Esophagus muscularis mucosa (tissue), 4 donors: ENCODE measurements around the gene AGBL1. TPM values are rescaled to one million over a fixed set of nuclear protein-coding genes. Genes with fewer than 3 reads are reported as not detected.

ENCODE experiments used
- DNase-seq: peaks from one replicate; pipeline ENCODE4 v3.0.0-alpha.2; 2017; ENCODE audit errors: extremely low spot score
- H3K27ac ChIP-seq, 4 donors: fragments of 200-600 bp; sonication (generic); replicated peaks in 1 of 4; 1 replicate in 3 of 4; 2 replicates in 1 of 4; pipeline ENCODE4 v1.5.1; 2016 to 2019; ENCODE audit warnings: mild to moderate bottlenecking in 1 of 4
- H3K27me3 ChIP-seq, 4 donors: fragments of 200-600 bp; sonication (generic); one replicate each; pipeline versions ENCODE4 v1.5.1 to v1.6.0; 2016 to 2019
- H3K36me3 ChIP-seq, 4 donors: fragments of 200-600 bp; sonication (generic); one replicate each; pipeline ENCODE4 v1.5.1; 2016 to 2019
- H3K4me1 ChIP-seq, 4 donors: fragments of 200-600 bp; sonication (generic); one replicate each; pipeline ENCODE4 v1.5.1; 2016 to 2019
- H3K4me3 ChIP-seq, 4 donors: fragments of 200-600 bp; sonication (generic); 1 replicate in 2 of 4; 2 replicates in 2 of 4; pipeline ENCODE4 v1.5.1; 2016 to 2019; ENCODE audit warnings: mild to moderate bottlenecking in 4 of 4, moderate library complexity in 1 of 4
- H3K9me3 ChIP-seq, 4 donors: fragments of 200-600 bp; sonication (generic); 1 replicate in 3 of 4; 2 replicates in 1 of 4; pipeline ENCODE4 v1.5.1; 2016 to 2019
- CTCF ChIP-seq, 3 experiments: fragments of 200-600 bp in 2 of 3; fragments of 450-650 bp in 1 of 3; sonication (generic) in 2 of 3; IDR thresholded peaks; one replicate each; pipeline ENCODE4 v1.5.1; 2017 to 2019; ENCODE audit warnings: antibody characterized with exemption in 3 of 3, mild to moderate bottlenecking in 2 of 3, moderate library complexity in 1 of 3
- EP300 ChIP-seq: sonication (generic); formaldehyde crosslinking; IDR thresholded peaks from one replicate; pipeline ENCODE4 v1.6.1; 2017; ENCODE audit warnings: antibody characterized with exemption
- POLR2A ChIP-seq: fragments of 450-650 bp; IDR thresholded peaks from one replicate; pipeline ENCODE4 v1.6.1; 2017; ENCODE audit warnings: antibody characterized with exemption, moderate library complexity, mild to moderate bottlenecking, low read depth
- POLR2AphosphoS5 ChIP-seq, 2 donors: sonication (generic); formaldehyde crosslinking; IDR thresholded peaks; one replicate each; pipeline ENCODE4 v1.6.1; 2017; ENCODE audit warnings: antibody characterized with exemption in 2 of 2
- WGBS: methylation state at CpG from one replicate; pipeline ENCODE4 v1.1.5; 2018; 5-methylcytosine and 5-hydroxymethylcytosine counted together
- intact Hi-C: fragments of 100-400 bp; cut with DNase I; formaldehyde crosslinking; loops from one replicate; pipeline ENCODE4 v1.15.1; 2023
- total RNA-seq, 4 donors: library from RNA; depleted of rRNA; stranded (reverse); fragments of >200 nt; gene quantifications; one replicate each; pipeline versions ENCODE4 v1.1.0 to v1.2.1, GENCODE V29; 2016

The AGBL1 gene
- total RNA-seq, 4 donors from 2014 or later = 0.06 TPM; not detected in 3

DNA sequence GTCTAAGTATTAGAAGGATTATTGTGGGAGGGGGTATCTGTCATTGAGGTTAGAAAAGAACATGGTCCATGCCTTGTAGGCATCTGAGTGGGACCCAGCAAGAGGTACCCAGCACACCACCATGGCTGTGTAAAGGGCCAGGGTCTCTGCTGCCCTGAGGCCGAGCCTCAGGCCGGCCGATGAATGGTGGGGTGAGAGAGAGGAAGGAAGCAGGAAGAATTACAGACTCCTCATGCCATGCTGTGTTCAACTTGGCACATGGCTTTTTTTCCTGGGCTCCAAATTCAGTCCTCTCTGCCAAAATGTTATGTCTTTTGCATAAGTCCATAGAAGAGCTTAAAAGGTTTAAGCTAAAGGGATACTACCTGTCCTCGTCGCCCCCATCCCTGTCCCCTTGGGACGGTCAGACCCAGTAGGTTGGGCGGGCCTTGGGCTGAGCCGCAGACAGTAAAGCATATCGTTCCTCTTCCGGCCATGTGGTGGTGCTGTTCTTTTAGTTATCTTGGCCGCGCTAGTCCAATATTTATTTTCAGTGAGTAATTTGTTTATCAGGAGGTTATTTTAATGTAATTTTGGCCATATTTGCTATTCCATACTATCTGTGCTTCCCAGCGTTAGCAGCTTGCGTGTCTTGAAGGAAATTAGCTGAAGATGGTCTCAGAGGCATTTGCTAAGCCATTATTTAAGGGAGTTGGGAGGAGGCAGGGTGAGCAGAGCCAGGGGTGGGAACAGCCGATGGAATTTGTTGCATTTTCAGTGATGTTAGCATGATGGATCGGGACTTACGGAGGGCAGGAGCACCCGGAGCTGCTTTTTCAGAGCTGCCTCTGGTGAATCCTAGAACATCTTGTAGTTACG lies 152.4 kb downstream of the AGBL1 start:
- Histone ChIP-seq H3K4me1 (peaks cover 0 to 15% (median 9%) of the 10 kb centered on the region in 4 donors), H3K27ac (no peak overlapping the region), H3K36me3 (no peaks in the 10 kb centered on the region), H3K27me3 (peaks cover 0 to 14% (median 0%) of the 10 kb centered on the region in 4 donors), H3K4me3 (peak overlapping the region in 1 of 4 donors; percentile 34), H3K9me3 (no peaks in the 10 kb centered on the region)
- intact Hi-C loops = no loop called here
- DNase-seq = no peak
- TF ChIP-seq POLR2A = no peak
- TF ChIP-seq EP300 = no peak
- peak; percentile 50 to 60 (median 53) for TF ChIP-seq CTCF (IDR thresholded peaks at IDR 0.05)
- TF ChIP-seq POLR2AphosphoS5 (IDR thresholded peaks at IDR 0.05) = no peak
- 11% methylated on average over 19 of the region's 19 CpGs for WGBS

GRCh38 chr15:86235667-86236066 lies 156.0 kb downstream of the AGBL1 start:
- Histone ChIP-seq H3K36me3 (no peaks in the 10 kb centered on the region), H3K4me1 (peaks cover 0 to 5% (median 4%) of the 10 kb centered on the region in 4 donors), H3K27me3 (peaks cover 0 to 14% (median 0%) of the 10 kb centered on the region in 4 donors), H3K27ac (no peak overlapping the region), H3K4me3 (no peak overlapping the region), H3K9me3 (no peaks in the 10 kb centered on the region)
- TF ChIP-seq CTCF (IDR thresholded peaks at IDR 0.05) = no peak
- no peak for TF ChIP-seq EP300
- TF ChIP-seq POLR2AphosphoS5 (IDR thresholded peaks at IDR 0.05) = no peak
- intact Hi-C loops = no loop called here
- 87% methylated on average over 3 of the region's 3 CpGs for WGBS
- DNase-seq = no peak

DNA sequence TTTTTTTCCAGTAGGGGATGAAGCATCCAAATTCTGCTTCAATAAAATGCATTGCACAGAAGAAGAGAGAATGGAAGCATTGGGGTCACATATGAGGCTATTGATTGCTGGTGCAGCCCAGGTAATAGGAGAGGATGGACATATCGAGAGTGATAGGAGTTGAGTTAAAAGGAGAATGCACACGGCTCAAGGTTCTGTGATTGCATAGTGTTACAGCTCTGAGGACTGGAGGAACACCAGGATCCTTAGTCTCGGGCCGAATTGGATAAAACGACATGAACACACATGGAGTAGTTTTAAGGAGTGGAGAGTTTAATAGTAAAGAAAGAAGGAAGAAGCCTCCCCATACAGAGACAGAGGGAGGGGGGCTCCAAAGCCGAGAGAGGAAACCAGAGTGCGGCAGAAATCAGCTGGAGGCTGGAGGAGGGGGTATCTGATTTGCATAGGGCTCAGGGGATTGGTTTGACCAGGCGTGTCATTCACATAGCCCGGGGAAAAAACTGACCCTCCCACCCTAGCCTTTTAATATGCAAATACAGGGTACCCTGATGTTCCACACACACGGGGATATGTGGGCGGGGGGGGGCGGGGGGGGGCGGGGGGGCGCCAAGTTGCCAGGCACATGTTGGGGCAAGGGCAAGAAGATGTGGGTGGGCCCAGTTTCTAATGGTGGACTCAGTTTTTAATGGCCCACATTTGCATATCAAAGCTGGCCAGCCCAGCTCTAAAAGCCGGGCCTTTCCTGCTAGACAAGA lies 156.9 kb downstream of the AGBL1 start:
- Histone ChIP-seq H3K27me3 (peaks cover 0 to 14% (median 0%) of the 10 kb centered on the region in 4 donors), H3K4me1 (peaks cover 0 to 5% (median 4%) of the 10 kb centered on the region in 4 donors), H3K36me3 (no peaks in the 10 kb centered on the region), H3K9me3 (no peaks in the 10 kb centered on the region), H3K4me3 (no peak overlapping the region), H3K27ac (no peak overlapping the region)
- TF ChIP-seq CTCF (IDR thresholded peaks at IDR 0.05) = no peak
- DNase-seq = no peak
- 43% methylated on average over 13 of the region's 15 CpGs for WGBS
- intact Hi-C loops = no loop called here

DNA sequence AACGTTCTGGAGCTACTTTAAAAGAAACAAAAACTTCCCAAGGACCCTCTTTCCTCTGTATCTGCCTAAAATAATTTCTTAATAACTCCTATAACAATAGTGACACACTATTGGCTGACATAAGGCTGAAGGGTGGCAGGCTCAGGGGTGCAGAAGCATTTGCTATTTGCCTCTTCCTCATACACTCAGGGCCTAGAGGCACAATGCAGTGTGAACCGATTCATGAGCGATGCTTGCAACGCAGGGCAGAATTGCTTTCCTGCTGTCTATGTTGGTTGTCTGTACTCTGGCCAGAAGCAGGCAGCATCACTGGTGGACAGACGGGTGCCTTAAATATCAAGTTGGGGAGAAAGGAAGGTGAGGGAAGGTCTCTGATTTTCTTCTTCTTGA lies 157.4 kb downstream of the AGBL1 start:
- no peak for DNase-seq
- Histone ChIP-seq H3K4me1 (peaks cover 0 to 5% (median 4%) of the 10 kb centered on the region in 4 donors), H3K36me3 (no peaks in the 10 kb centered on the region), H3K27me3 (peaks cover 0 to 10% (median 0%) of the 10 kb centered on the region in 4 donors), H3K4me3 (no peak overlapping the region), H3K27ac (no peak overlapping the region), H3K9me3 (no peaks in the 10 kb centered on the region)
- no peak for TF ChIP-seq EP300
- TF ChIP-seq CTCF (IDR thresholded peaks at IDR 0.05) = no peak
- no peak for TF ChIP-seq POLR2AphosphoS5 (IDR thresholded peaks at IDR 0.05)
- no peak for TF ChIP-seq POLR2A
- intact Hi-C loops = no loop called here
- WGBS = 83% methylated on average over 5 of the region's 5 CpGs
